Muscle layer of duodenum (tissue), 2 donors: ENCODE measurements around the gene CDK3.

ENCODE experiments used
- H3K27ac ChIP-seq: one replicate; pipeline ENCODE4 v1.7.0; 2013; ENCODE audit warnings: mild to moderate bottlenecking, low read length
- H3K27me3 ChIP-seq: one replicate; pipeline ENCODE4 v1.7.0; 2013; ENCODE audit warnings: low read depth, mild to moderate bottlenecking, control low read depth, low read length
- H3K36me3 ChIP-seq, 2 donors: one replicate each; pipeline ENCODE4 v1.7.0; 2013; ENCODE audit warnings: low read length in 2 of 2, control low read depth in 1 of 2, mild to moderate bottlenecking in 1 of 2; ENCODE audit not compliant: insufficient read depth in 2 of 2, control insufficient read depth in 1 of 2
- H3K4me1 ChIP-seq, 2 donors: one replicate each; pipeline ENCODE4 v1.7.0; 2013; ENCODE audit warnings: low read length in 2 of 2, mild to moderate bottlenecking in 2 of 2, control low read depth in 1 of 2, moderate library complexity in 1 of 2; ENCODE audit not compliant: insufficient read depth in 2 of 2, control insufficient read depth in 1 of 2
- H3K4me3 ChIP-seq, 2 donors: one replicate each; pipeline ENCODE4 v1.7.0; 2013; ENCODE audit warnings: low read length in 2 of 2, low read depth in 1 of 2, mild to moderate bottlenecking in 1 of 2
- H3K9me3 ChIP-seq, 2 donors: one replicate each; pipeline ENCODE4 v1.7.0; 2013; ENCODE audit warnings: low read length in 2 of 2, control low read depth in 1 of 2, mild to moderate bottlenecking in 1 of 2; ENCODE audit not compliant: control insufficient read depth in 1 of 2
- donor health status: healthy.

Gene CDK3

GRCh38 chr17:76049239-76049638 is 48.6 kb downstream of the CDK3 start:
- Histone ChIP-seq H3K4me1 (peaks cover 0 to 14% of the 10 kb centered on the region in 2 donors), H3K27me3 (no peaks in the 10 kb centered on the region), H3K4me3 (no peak overlapping the region), H3K36me3 (peaks cover 62 to 67% of the 10 kb centered on the region in 2 donors), H3K27ac (no peak overlapping the region), H3K9me3 (no peaks in the 10 kb centered on the region)

GRCh38 chr17:76049836-76050537 is 49.3 kb downstream of the CDK3 start:
- Histone ChIP-seq H3K4me3 (no peak overlapping the region), H3K27me3 (no peaks in the 10 kb centered on the region), H3K36me3 (peaks cover 58 to 61% of the 10 kb centered on the region in 2 donors), H3K27ac (no peak overlapping the region), H3K9me3 (no peaks in the 10 kb centered on the region), H3K4me1 (peaks cover 0 to 14% of the 10 kb centered on the region in 2 donors)

- Histone ChIP-seq H3K4me1 (peaks cover 0 to 14% of the 10 kb centered on the region in 2 donors), H3K36me3 (peaks cover 50 to 53% of the 10 kb centered on the region in 2 donors), H3K27me3 (no peaks in the 10 kb centered on the region), H3K27ac (no peak overlapping the region), H3K4me3 (no peak overlapping the region), H3K9me3 (no peaks in the 10 kb centered on the region)
These were observed 50.1 kb downstream of the CDK3 start for GRCh38 chr17:76050538-76051467.

GRCh38 chr17:76051561-76051960 is 50.9 kb downstream of the CDK3 start:
- no peak overlapping the region for H3K27ac ChIP-seq
- no peaks in the 10 kb centered on the region for H3K27me3 ChIP-seq
- H3K4me3 ChIP-seq: no peak overlapping the region
- no peaks in the 10 kb centered on the region for H3K9me3 ChIP-seq
- H3K4me1 ChIP-seq: peaks cover 0 to 14% of the 10 kb centered on the region in 2 donors
- H3K36me3 ChIP-seq: peaks cover 51 to 52% of the 10 kb centered on the region in 2 donors

GRCh38 chr17:76053246-76054111 is 52.8 kb downstream of the CDK3 start:
- Histone ChIP-seq H3K27ac (no peak overlapping the region), H3K4me3 (peak overlapping the region in 1 of 2 donors; percentile 39), H3K9me3 (no peaks in the 10 kb centered on the region), H3K4me1 (peaks cover 0 to 9% of the 10 kb centered on the region in 2 donors), H3K27me3 (no peaks in the 10 kb centered on the region), H3K36me3 (peaks cover 51 to 54% of the 10 kb centered on the region in 2 donors)

- Histone ChIP-seq H3K27me3 (no peaks in the 10 kb centered on the region), H3K4me1 (peaks cover 0 to 3% of the 10 kb centered on the region in 2 donors), H3K9me3 (no peaks in the 10 kb centered on the region), H3K36me3 (peaks cover 51 to 57% of the 10 kb centered on the region in 2 donors), H3K27ac (no peak overlapping the region), H3K4me3 (no peak overlapping the region)
These were observed 53.4 kb downstream of the CDK3 start for GRCh38 chr17:76054112-76054476.
